K562 (cell line): ENCODE results near the gene SLC7A4. TPM values are rescaled to one million over a fixed set of nuclear protein-coding genes. Genes with fewer than 3 reads are reported as not detected.
A peak's percentile ranks its signal among the peaks of the same experiment; 100 is the strongest.

ENCODE experiments used
- ATAC-seq: fragments of 200-7000 bp; cut with Tn5 transposase; 3 replicates; pipeline ENCODE4 v1.9.1; 2020; ENCODE audit warnings: moderate library complexity
- BruUV-seq: library from RNA; stranded (reverse); fragments of 400-500 nt; replicated peaks from 2 replicates; lab custom pipeline; 2021; lab: Mats Ljungman, UMichigan
- CTCF ChIA-PET: fragments of 300-600 bp; formaldehyde crosslinking; extraction: SDS; loops from one replicate; lab custom pipeline; 2021; ENCODE audit warnings: low intra/inter-chr PET ratio; lab: Yijun Ruan, JAX
- POLR2A ChIA-PET: fragments of 300-600, 350-650 bp; sonication (Branson Sonifier 250); formaldehyde crosslinking; extraction: SDS; loops from one replicate; lab custom pipeline; 2021; ENCODE audit warnings: antibody characterized with exemption, inconsistent platforms; lab: Yijun Ruan, JAX
- DNase-seq, 4 experiments: peaks; one replicate each; pipeline versions ENCODE4 v3.0.0 to v3.0.0-alpha.2; 2011 to 2018; ENCODE audit warnings: low spot score in 3 of 4, mixed read lengths in 3 of 4; ENCODE audit errors: extremely low read depth in 1 of 4
- FAIRE-seq: peaks from 2 replicates; lab custom pipeline; 2011; peaks lifted over from hg19 to GRCh38; lab: Jason Lieb, UNC
- H2AFZ ChIP-seq: 2 replicates; pipeline ENCODE4 v1.6.0; 2011; ENCODE audit warnings: low read depth, low read length, control low read depth, inconsistent platforms
- H3K27ac ChIP-seq: fragments of 200-600 bp; 3 replicates; pipeline ENCODE4 v1.8.0; 2011; ENCODE audit warnings: low read depth, mild to moderate bottlenecking, control low read depth, inconsistent platforms, low read length, moderate library complexity, mixed read lengths; ENCODE audit errors: extremely low read depth
- H3K27me3 ChIP-seq, 2 experiments: fragments of 300-600 bp in 1 of 2; 2 replicates in 1 of 2; 3 replicates in 1 of 2; pipeline versions ENCODE4 v1.6.0 to v1.8.0; 2011; ENCODE audit warnings: inconsistent platforms in 2 of 2, low read length in 2 of 2, mild to moderate bottlenecking in 1 of 2, mixed read lengths in 1 of 2, moderate library complexity in 1 of 2; ENCODE audit not compliant: control insufficient read depth in 2 of 2, insufficient read depth in 2 of 2
- H3K36me3 ChIP-seq: fragments of 300-600 bp; 3 replicates; pipeline ENCODE4 v1.8.0; 2011; ENCODE audit warnings: mild to moderate bottlenecking, low read length, inconsistent platforms; ENCODE audit not compliant: control insufficient read depth, insufficient read depth
- H3K4me1 ChIP-seq, 2 experiments: fragments of 200-600 bp in 1 of 2; replicated peaks in 1 of 2; 2 replicates in 1 of 2; 3 replicates in 1 of 2; pipeline versions ENCODE4 v1.5.1 to v1.8.0; 2011; ENCODE audit warnings: inconsistent platforms in 2 of 2, low read length in 2 of 2, mild to moderate bottlenecking in 1 of 2, mixed read lengths in 1 of 2, moderate library complexity in 1 of 2; ENCODE audit not compliant: control insufficient read depth in 2 of 2, insufficient read depth in 2 of 2
- H3K4me2 ChIP-seq: 2 replicates; pipeline ENCODE4 v1.6.1; 2011; ENCODE audit warnings: low read length, control low read depth, inconsistent platforms, mixed read lengths; ENCODE audit not compliant: insufficient read depth
- H3K4me3 ChIP-seq: fragments of 200-600 bp; sonication (generic), shearing (Covaris generic); 2 replicates; pipeline ENCODE4 v1.5.1; 2016; ENCODE audit warnings: control low read depth, inconsistent platforms
- H3K79me2 ChIP-seq: fragments of 200-600 bp; 3 replicates; pipeline ENCODE4 v1.8.0; 2011; ENCODE audit warnings: low read length, inconsistent platforms; ENCODE audit not compliant: control insufficient read depth, insufficient read depth
- H3K9ac ChIP-seq, 2 experiments: 2 replicates each; pipeline versions ENCODE4 v1.6.0 to v1.6.1; 2011; ENCODE audit warnings: low read depth in 2 of 2, low read length in 2 of 2, control low read depth in 1 of 2, inconsistent platforms in 1 of 2, mild to moderate bottlenecking in 1 of 2, mixed read lengths in 1 of 2; ENCODE audit not compliant: insufficient read depth in 1 of 2
- H3K9me1 ChIP-seq: one replicate; pipeline ENCODE4 v1.6.0; 2011; ENCODE audit warnings: inconsistent platforms, mild to moderate bottlenecking, low read length, moderate library complexity; ENCODE audit not compliant: control insufficient read depth, insufficient read depth
- H3K9me3 ChIP-seq: replicated peaks from 2 replicates; pipeline ENCODE4 v1.5.1; 2011; ENCODE audit warnings: low read depth, low read length, inconsistent platforms; ENCODE audit not compliant: control insufficient read depth, insufficient read depth
- H4K20me1 ChIP-seq: replicated peaks from 2 replicates; pipeline ENCODE4 v1.6.1; 2011; ENCODE audit warnings: low read length, inconsistent platforms, mixed read lengths; ENCODE audit not compliant: control insufficient read depth, insufficient read depth
- BDP1 ChIP-seq: IDR thresholded peaks from 3 replicates; pipeline ENCODE4 v1.6.1; 2011; ENCODE audit not compliant: insufficient read length, insufficient read depth
- CBFB ChIP-seq: sonication (generic); formaldehyde crosslinking; IDR thresholded peaks from 2 replicates; pipeline ENCODE4 v1.4.0; 2020; ENCODE audit warnings: mild to moderate bottlenecking, missing genetic modification reagents
- CCAR2 ChIP-seq: fragments of 200-400 bp; formaldehyde crosslinking; IDR thresholded peaks from 2 replicates; pipeline ENCODE4 v1.6.1; 2017; ENCODE audit warnings: mild to moderate bottlenecking, low read depth, low read length
- HNRNPLL ChIP-seq: fragments of 200-400 bp; formaldehyde crosslinking; IDR thresholded peaks from 2 replicates; pipeline ENCODE4 v1.6.1; 2017; ENCODE audit warnings: low read length, low read depth, mild to moderate bottlenecking; ENCODE audit not compliant: poor library complexity, severe bottlenecking
- ILF3 ChIP-seq: fragments of 450-650 bp; IDR thresholded peaks from 2 replicates; pipeline ENCODE4 v1.6.1; 2018; ENCODE audit warnings: antibody characterized with exemption, mild to moderate bottlenecking, moderate library complexity, borderline replicate concordance
- JUND ChIP-seq, 2 experiments: IDR thresholded peaks; 2 replicates in 1 of 2; 3 replicates in 1 of 2; pipeline ENCODE4 v1.6.1; 2011; ENCODE audit warnings: borderline replicate concordance in 2 of 2, low read depth in 2 of 2, low read length in 2 of 2, improper control_type of control experiment in 1 of 2, missing biosample characterization in 1 of 2, missing genetic modification characterization in 1 of 2, missing genetic modification reagents in 1 of 2
- KAT7 ChIP-seq: sonication (generic); formaldehyde crosslinking; IDR thresholded peaks from 2 replicates; pipeline ENCODE4 v1.8.0; 2022; ENCODE audit warnings: missing genetic modification reagents, mild to moderate bottlenecking, borderline replicate concordance
- KDM5B ChIP-seq: fragments of 200-600 bp; sonication (generic); IDR thresholded peaks from 2 replicates; pipeline ENCODE4 v1.6.1; 2012; ENCODE audit warnings: low read depth, mild to moderate bottlenecking, moderate library complexity, low read length, control low read depth, inconsistent platforms; ENCODE audit not compliant: insufficient replicate concordance
- KLF6 ChIP-seq: fragments of 250-450 bp; sonication (Bioruptor Pico); IDR thresholded peaks from 2 replicates; pipeline ENCODE4 v1.4.0; 2020; ENCODE audit warnings: mild to moderate bottlenecking, moderate library complexity, borderline replicate concordance
- MAFF ChIP-seq: IDR thresholded peaks from 2 replicates; pipeline ENCODE4 v1.6.1; 2012; ENCODE audit warnings: low read length, improper control_type of control experiment
- MCM7 ChIP-seq, 2 experiments: fragments of 450-650 bp; IDR thresholded peaks; 2 replicates each; pipeline ENCODE4 v1.6.1; 2016 to 2018
- MEF2D ChIP-seq: conservative IDR thresholded peaks from 2 replicates; pipeline ENCODE4 v1.6.1; 2016; ENCODE audit warnings: low read depth, missing genetic modification characterization, missing compliant biosample characterization
- MTA1 ChIP-seq: fragments of 450-650 bp; IDR thresholded peaks from 2 replicates; pipeline ENCODE4 v1.6.1; 2017; ENCODE audit warnings: borderline replicate concordance
- POU5F1 ChIP-seq: fragments of 150-350 bp; IDR thresholded peaks from 2 replicates; pipeline ENCODE4 v1.6.1; 2014; ENCODE audit warnings: borderline replicate concordance, low read length, low read depth, mild to moderate bottlenecking; ENCODE audit not compliant: partially characterized antibody
- SMARCA4 ChIP-seq: fragments of 450-650 bp; IDR thresholded peaks from 2 replicates; pipeline ENCODE4 v1.6.1; 2016
- TCF7L2 ChIP-seq: fragments of 150-350 bp; IDR thresholded peaks from 2 replicates; pipeline ENCODE4 v1.6.1; 2016; ENCODE audit warnings: low read depth, mild to moderate bottlenecking, low read length, moderate library complexity
- TEAD4 ChIP-seq, 2 experiments: sonication (generic) in 1 of 2; formaldehyde crosslinking in 1 of 2; IDR thresholded peaks; 2 replicates each; pipeline versions ENCODE4 v1.6.1 to v1.8.0; 2012 to 2022; ENCODE audit warnings: borderline replicate concordance in 1 of 2, inconsistent platforms in 1 of 2, low read length in 1 of 2, mild to moderate bottlenecking in 1 of 2, missing genetic modification reagents in 1 of 2
- TFE3 ChIP-seq: fragments of 450-650 bp; formaldehyde crosslinking; IDR thresholded peaks from 2 replicates; pipeline ENCODE4 v1.4.0; 2020; ENCODE audit warnings: mild to moderate bottlenecking, mixed read lengths
- XRCC5 ChIP-seq: fragments of 200-400 bp; formaldehyde crosslinking; IDR thresholded peaks from 2 replicates; pipeline ENCODE4 v1.6.1; 2017; ENCODE audit warnings: low read depth, mild to moderate bottlenecking, low read length
- YBX1 ChIP-seq: fragments of 450-650 bp; IDR thresholded peaks from 2 replicates; pipeline ENCODE4 v1.7.1; 2016; ENCODE audit warnings: mild to moderate bottlenecking
- ZNF197 ChIP-seq: fragments of 200-800 bp; sonication (Bioruptor generic); IDR thresholded peaks from 2 replicates; pipeline ENCODE4 v1.6.1; 2016; ENCODE audit warnings: low read depth, missing genetic modification characterization, missing compliant biosample characterization
- ZNF41 ChIP-seq: fragments of 250-450 bp; sonication (Bioruptor Pico); conservative IDR thresholded peaks from 2 replicates; pipeline ENCODE4 v1.4.0; 2020; ENCODE audit warnings: mild to moderate bottlenecking
- ZNF699 ChIP-seq: fragments of 250-450 bp; sonication (Bioruptor Pico); IDR thresholded peaks from 2 replicates; pipeline ENCODE4 v1.8.0; 2021; ENCODE audit warnings: mild to moderate bottlenecking, moderate library complexity; ENCODE audit not compliant: insufficient replicate concordance
- WGBS: fragments of 100-300 bp; shearing (Covaris generic); methylation state at CpG from one replicate; pipeline ENCODE4 v1.1.6; 2016; ENCODE audit warnings: low coverage, mixed read lengths; ENCODE audit not compliant: insufficient coverage; ENCODE audit errors: missing lambda C conversion rate; 5-methylcytosine and 5-hydroxymethylcytosine counted together
- in situ Hi-C: fragments of 300-500 bp; cut with MboI; formaldehyde crosslinking; loops from 4 replicates; pipeline ENCODE4 v1.15.0; 2018; ENCODE audit warnings: inconsistent platforms, mixed read lengths
- intact Hi-C: fragments of 100-400 bp; cut with micrococcal nuclease; formaldehyde crosslinking; loops from 2 replicates; pipeline ENCODE4 v1.14.2; 2022
- polyA plus RNA-seq, 8 experiments: library from polyadenylated mRNA; depleted of rRNA in 4 of 8; stranded (reverse) in 5 of 8; unstranded in 3 of 8; fragments of >200 nt; fragmentation: Nextera tagmentation in 2 of 8; fragmentation: Illumina TruSeq in 1 of 8; extraction: Ambion mirVana in 2 of 8; extraction: Trizol in 1 of 8; gene quantifications; 2 replicates each; pipeline versions ENCODE4 v1.2.1 to v1.2.3, GENCODE V29; 2011 to 2014; ENCODE audit warnings: inconsistent platforms in 1 of 8, missing spikeins in 1 of 8
- total RNA-seq, 7 experiments: library from RNA; depleted of rRNA in 6 of 7; stranded (reverse); fragments of >200 nt in 6 of 7; fragmentation: Illumina TruSeq in 2 of 7; extraction: Trizol in 2 of 7; gene quantifications; 2 replicates each; pipeline versions ENCODE4 v1.2.1 to v1.2.3, GENCODE V29; 2011 to 2021; ENCODE audit warnings: low replicate concordance in 1 of 7

The SLC7A4 gene
- total and polyA plus RNA-seq, 9 of the 15 experiments (the other 6 are each of a cell fraction or from before 2014, with no cell fraction given) = not detected

- peaks cover 6% of the 10 kb centered on the region for H4K20me1 ChIP-seq
- H3K4me1 ChIP-seq = peaks cover 42 to 46% of the 10 kb centered on the region in 2 experiments
- H3K9me1 ChIP-seq = no peaks in the 10 kb centered on the region
- no peak for ATAC-seq
- H3K4me3 ChIP-seq = no peak overlapping the region
- H3K36me3 ChIP-seq = no peaks in the 10 kb centered on the region
- H3K4me2 ChIP-seq = no peak overlapping the region
- ChIA-PET CTCF (interaction anchor here (0.6 to 0.8 kb wide), 3 partner anchors 18 to 237 kb away, joined by 3 to 6 read pairs (median 3); no protein-coding TSS in a partner anchor), POLR2A (interaction anchor here (0.6 to 12.9 kb wide), 9 partner anchors 10 to 167 kb away, joined by 3 to 120 read pairs (median 4); partner anchors contain the start of genes LZTR1, SLC7A4 and THAP7)
- H3K27me3 ChIP-seq = peaks cover 7 to 31% of the 10 kb centered on the region in 2 experiments; a peak in 3 of 5 replicates
- BruUV-seq = no TSS peak
- in situ Hi-C loops = no loop called here
- H3K9ac ChIP-seq = peak overlapping the region in 1 of 2 experiments; percentile 21; a peak in 1 of 4 replicates
- no peak for FAIRE-seq
- 22% methylated on average over 4 of the region's 4 CpGs for WGBS
- intact Hi-C loops = no loop called here
- H3K79me2 ChIP-seq = no peaks in the 10 kb centered on the region
- no peak overlapping the region for H2AFZ ChIP-seq
- H3K27ac ChIP-seq = no peak overlapping the region
- no peaks in the 10 kb centered on the region for H3K9me3 ChIP-seq
- no peak for DNase-seq
- TF ChIP-seq XRCC5 (peak; percentile 71; the same call in 1 of the 2 replicates), TEAD4 (IDR thresholded peaks at IDR 0.05; ENCODE audit: low read length) (no peak), TEAD4 (CRISPR knock-in tag; IDR thresholded peaks at IDR 0.05; ENCODE audit: borderline replicate concordance) (0 out of 2 replicates have a peak, but pooled peaks have one; percentile 57), HNRNPLL (peak; percentile 29), ZNF41 (0 out of 2 replicates have a peak, but pooled peaks have one; percentile 12), MTA1 (no peak), ILF3 (no peak), SMARCA4 (no peak), TCF7L2 (no peak), KAT7 (CRISPR knock-in tag) (no peak), MAFF (0 out of 2 replicates have a peak, but pooled peaks have one; percentile 25), ZNF699 (CRISPR knock-in tag) (peak; percentile 56), YBX1 (no peak), MCM7 (IDR thresholded peaks at IDR 0.05) (no peak), KDM5B (no peak), MEF2D (tag) (no peak), BDP1 (no peak), CBFB (CRISPR knock-in tag) (no peak), JUND (IDR thresholded peaks at IDR 0.05; ENCODE audit: borderline replicate concordance, low read depth, low read length) (0 out of 2 replicates have a peak, but pooled peaks have one; percentile 7), JUND (tag; IDR thresholded peaks at IDR 0.05; ENCODE audit: borderline replicate concordance, low read depth, low read length) (no peak), POU5F1 (no peak), ZNF197 (CRISPR knock-in tag) (no peak), KLF6 (CRISPR knock-in tag) (no peak), CCAR2 (no peak), TFE3 (CRISPR knock-in tag) (no peak)
These were observed 9.6 kb upstream of the SLC7A4 start for GRCh38 chr22:21041937-21042336.
